K562 (cell line): ENCODE results near the gene CDKN2C. TPM values are rescaled to one million over a fixed set of nuclear protein-coding genes. Genes with fewer than 3 reads are reported as not detected.
"Not testable (repeated sequence)": the region's sequence is repeated elsewhere in the genome, so short reads cannot be mapped to it uniquely, and the experiment has no call there.

Source experiments
- ATAC-seq: fragments of 200-7000 bp; cut with Tn5 transposase; 3 replicates; pipeline ENCODE4 v1.9.1; 2020; ENCODE audit warnings: moderate library complexity
- BruUV-seq: library from RNA; stranded (reverse); fragments of 400-500 nt; replicated peaks from 2 replicates; lab custom pipeline; 2021; lab: Mats Ljungman, UMichigan
- CTCF ChIA-PET: fragments of 300-600 bp; formaldehyde crosslinking; extraction: SDS; loops from one replicate; lab custom pipeline; 2021; ENCODE audit warnings: low intra/inter-chr PET ratio; lab: Yijun Ruan, JAX
- POLR2A ChIA-PET: fragments of 300-600, 350-650 bp; sonication (Branson Sonifier 250); formaldehyde crosslinking; extraction: SDS; loops from one replicate; lab custom pipeline; 2021; ENCODE audit warnings: antibody characterized with exemption, inconsistent platforms; lab: Yijun Ruan, JAX
- DNase-seq, 4 experiments: peaks; one replicate each; pipeline versions ENCODE4 v3.0.0 to v3.0.0-alpha.2; 2011 to 2018; ENCODE audit warnings: low spot score in 3 of 4, mixed read lengths in 3 of 4; ENCODE audit errors: extremely low read depth in 1 of 4
- FAIRE-seq: peaks from 2 replicates; lab custom pipeline; 2011; peaks lifted over from hg19 to GRCh38; lab: Jason Lieb, UNC
- H2AFZ ChIP-seq: 2 replicates; pipeline ENCODE4 v1.6.0; 2011; ENCODE audit warnings: low read depth, low read length, control low read depth, inconsistent platforms
- H3K27ac ChIP-seq: fragments of 200-600 bp; 3 replicates; pipeline ENCODE4 v1.8.0; 2011; ENCODE audit warnings: low read depth, mild to moderate bottlenecking, control low read depth, inconsistent platforms, low read length, moderate library complexity, mixed read lengths; ENCODE audit errors: extremely low read depth
- H3K27me3 ChIP-seq, 2 experiments: fragments of 300-600 bp in 1 of 2; 2 replicates in 1 of 2; 3 replicates in 1 of 2; pipeline versions ENCODE4 v1.6.0 to v1.8.0; 2011; ENCODE audit warnings: inconsistent platforms in 2 of 2, low read length in 2 of 2, mild to moderate bottlenecking in 1 of 2, mixed read lengths in 1 of 2, moderate library complexity in 1 of 2; ENCODE audit not compliant: control insufficient read depth in 2 of 2, insufficient read depth in 2 of 2
- H3K36me3 ChIP-seq: fragments of 300-600 bp; 3 replicates; pipeline ENCODE4 v1.8.0; 2011; ENCODE audit warnings: mild to moderate bottlenecking, low read length, inconsistent platforms; ENCODE audit not compliant: control insufficient read depth, insufficient read depth
- H3K4me1 ChIP-seq, 2 experiments: fragments of 200-600 bp in 1 of 2; replicated peaks in 1 of 2; 2 replicates in 1 of 2; 3 replicates in 1 of 2; pipeline versions ENCODE4 v1.5.1 to v1.8.0; 2011; ENCODE audit warnings: inconsistent platforms in 2 of 2, low read length in 2 of 2, mild to moderate bottlenecking in 1 of 2, mixed read lengths in 1 of 2, moderate library complexity in 1 of 2; ENCODE audit not compliant: control insufficient read depth in 2 of 2, insufficient read depth in 2 of 2
- H3K4me2 ChIP-seq: 2 replicates; pipeline ENCODE4 v1.6.1; 2011; ENCODE audit warnings: low read length, control low read depth, inconsistent platforms, mixed read lengths; ENCODE audit not compliant: insufficient read depth
- H3K4me3 ChIP-seq: fragments of 200-600 bp; sonication (generic), shearing (Covaris generic); 2 replicates; pipeline ENCODE4 v1.5.1; 2016; ENCODE audit warnings: control low read depth, inconsistent platforms
- H3K79me2 ChIP-seq: fragments of 200-600 bp; 3 replicates; pipeline ENCODE4 v1.8.0; 2011; ENCODE audit warnings: low read length, inconsistent platforms; ENCODE audit not compliant: control insufficient read depth, insufficient read depth
- H3K9ac ChIP-seq, 2 experiments: 2 replicates each; pipeline versions ENCODE4 v1.6.0 to v1.6.1; 2011; ENCODE audit warnings: low read depth in 2 of 2, low read length in 2 of 2, control low read depth in 1 of 2, inconsistent platforms in 1 of 2, mild to moderate bottlenecking in 1 of 2, mixed read lengths in 1 of 2; ENCODE audit not compliant: insufficient read depth in 1 of 2
- H3K9me1 ChIP-seq: one replicate; pipeline ENCODE4 v1.6.0; 2011; ENCODE audit warnings: inconsistent platforms, mild to moderate bottlenecking, low read length, moderate library complexity; ENCODE audit not compliant: control insufficient read depth, insufficient read depth
- H3K9me3 ChIP-seq: replicated peaks from 2 replicates; pipeline ENCODE4 v1.5.1; 2011; ENCODE audit warnings: low read depth, low read length, inconsistent platforms; ENCODE audit not compliant: control insufficient read depth, insufficient read depth
- H4K20me1 ChIP-seq: replicated peaks from 2 replicates; pipeline ENCODE4 v1.6.1; 2011; ENCODE audit warnings: low read length, inconsistent platforms, mixed read lengths; ENCODE audit not compliant: control insufficient read depth, insufficient read depth
- CC2D1A ChIP-seq: fragments of 450-650 bp; IDR thresholded peaks from 2 replicates; pipeline ENCODE4 v1.6.1; 2017; ENCODE audit warnings: mild to moderate bottlenecking
- CHAMP1 ChIP-seq: fragments of 450-650 bp; IDR thresholded peaks from 2 replicates; pipeline ENCODE4 v1.6.1; 2016; ENCODE audit warnings: mild to moderate bottlenecking
- ZBTB33 ChIP-seq: sonication (generic); formaldehyde crosslinking; IDR thresholded peaks from 2 replicates; pipeline ENCODE4 v1.8.1; 2023; ENCODE audit warnings: mild to moderate bottlenecking, missing genetic modification reagents
- WGBS: fragments of 100-300 bp; shearing (Covaris generic); methylation state at CpG from one replicate; pipeline ENCODE4 v1.1.6; 2016; ENCODE audit warnings: low coverage, mixed read lengths; ENCODE audit not compliant: insufficient coverage; ENCODE audit errors: missing lambda C conversion rate; 5-methylcytosine and 5-hydroxymethylcytosine counted together
- in situ Hi-C: fragments of 300-500 bp; cut with MboI; formaldehyde crosslinking; loops from 4 replicates; pipeline ENCODE4 v1.15.0; 2018; ENCODE audit warnings: inconsistent platforms, mixed read lengths
- intact Hi-C: fragments of 100-400 bp; cut with micrococcal nuclease; formaldehyde crosslinking; loops from 2 replicates; pipeline ENCODE4 v1.14.2; 2022
- polyA plus RNA-seq, 8 experiments: library from polyadenylated mRNA; depleted of rRNA in 4 of 8; stranded (reverse) in 5 of 8; unstranded in 3 of 8; fragments of >200 nt; fragmentation: Nextera tagmentation in 2 of 8; fragmentation: Illumina TruSeq in 1 of 8; extraction: Ambion mirVana in 2 of 8; extraction: Trizol in 1 of 8; gene quantifications; 2 replicates each; pipeline versions ENCODE4 v1.2.1 to v1.2.3, GENCODE V29; 2011 to 2014; ENCODE audit warnings: inconsistent platforms in 1 of 8, missing spikeins in 1 of 8
- total RNA-seq, 7 experiments: library from RNA; depleted of rRNA in 6 of 7; stranded (reverse); fragments of >200 nt in 6 of 7; fragmentation: Illumina TruSeq in 2 of 7; extraction: Trizol in 2 of 7; gene quantifications; 2 replicates each; pipeline versions ENCODE4 v1.2.1 to v1.2.3, GENCODE V29; 2011 to 2021; ENCODE audit warnings: low replicate concordance in 1 of 7

Gene CDKN2C
- total and polyA plus RNA-seq, 9 of the 15 experiments (the other 6 are each of a cell fraction or from before 2014, with no cell fraction given): 11.9 to 74.3 (median 45.9) TPM

- H3K27me3 ChIP-seq, BruUV-seq, ATAC-seq, DNase-seq, H3K27ac ChIP-seq, H3K9ac ChIP-seq, H3K4me1 ChIP-seq, H3K9me1 ChIP-seq, H3K4me2 ChIP-seq, intact Hi-C loops, in situ Hi-C loops, H4K20me1 ChIP-seq, H3K9me3 ChIP-seq, CTCF ChIA-PET, FAIRE-seq, H2AFZ ChIP-seq, H3K4me3 ChIP-seq: not testable (repeated sequence)
- POLR2A ChIA-PET: interaction anchor here (0.7 kb wide), 1 partner anchor 29 kb away, joined by 3 read pairs; the partner anchor contains the start of gene FAF1
- TF ChIP-seq ZBTB33: peak; percentile 82
- Histone ChIP-seq H3K36me3 (peaks cover 23% of the 10 kb centered on the region; the same call in 1 of the 3 replicates), H3K79me2 (peaks cover 93% of the 10 kb centered on the region)
- 86% methylated on average over 4 of the region's 4 CpGs for WGBS
Measured at GRCh38 chr1:50932043-50932442, 38.0 kb upstream of the CDKN2C start.

GRCh38 chr1:50933770-50934169 is 36.3 kb upstream of the CDKN2C start:
- H3K4me2 ChIP-seq, H3K9me3 ChIP-seq, H3K9me1 ChIP-seq, intact Hi-C loops, H2AFZ ChIP-seq, POLR2A ChIA-PET, DNase-seq, H3K4me3 ChIP-seq, in situ Hi-C loops, BruUV-seq, H4K20me1 ChIP-seq, H3K4me1 ChIP-seq, ATAC-seq, FAIRE-seq, H3K9ac ChIP-seq, H3K27ac ChIP-seq, H3K27me3 ChIP-seq: not testable (repeated sequence)
- 65% methylated on average over 3 of the region's 3 CpGs for WGBS
- H3K36me3 ChIP-seq: peaks cover 20% of the 10 kb centered on the region; the same call in 2 of the 3 replicates
- peaks cover 94% of the 10 kb centered on the region for H3K79me2 ChIP-seq
- TF ChIP-seq CHAMP1: peak; percentile 82
- peak; percentile 77; the same call in 1 of the 2 replicates for TF ChIP-seq CC2D1A
- CTCF ChIA-PET: interaction anchor here (0.7 kb wide), 1 partner anchor 388 kb away, joined by 3 read pairs; no protein-coding TSS in a partner anchor
